GM19328 (cell line): ENCODE results near the gene SLC8A3.

Source experiments
- ATAC-seq: cut with Tn5 transposase; IDR thresholded peaks from one replicate; pipeline ENCODE4 v1.9.1; 2021; ENCODE audit warnings: mild to moderate bottlenecking, moderate library complexity; ENCODE audit not compliant: unreplicated experiment

SLC8A3 gene

DNA sequence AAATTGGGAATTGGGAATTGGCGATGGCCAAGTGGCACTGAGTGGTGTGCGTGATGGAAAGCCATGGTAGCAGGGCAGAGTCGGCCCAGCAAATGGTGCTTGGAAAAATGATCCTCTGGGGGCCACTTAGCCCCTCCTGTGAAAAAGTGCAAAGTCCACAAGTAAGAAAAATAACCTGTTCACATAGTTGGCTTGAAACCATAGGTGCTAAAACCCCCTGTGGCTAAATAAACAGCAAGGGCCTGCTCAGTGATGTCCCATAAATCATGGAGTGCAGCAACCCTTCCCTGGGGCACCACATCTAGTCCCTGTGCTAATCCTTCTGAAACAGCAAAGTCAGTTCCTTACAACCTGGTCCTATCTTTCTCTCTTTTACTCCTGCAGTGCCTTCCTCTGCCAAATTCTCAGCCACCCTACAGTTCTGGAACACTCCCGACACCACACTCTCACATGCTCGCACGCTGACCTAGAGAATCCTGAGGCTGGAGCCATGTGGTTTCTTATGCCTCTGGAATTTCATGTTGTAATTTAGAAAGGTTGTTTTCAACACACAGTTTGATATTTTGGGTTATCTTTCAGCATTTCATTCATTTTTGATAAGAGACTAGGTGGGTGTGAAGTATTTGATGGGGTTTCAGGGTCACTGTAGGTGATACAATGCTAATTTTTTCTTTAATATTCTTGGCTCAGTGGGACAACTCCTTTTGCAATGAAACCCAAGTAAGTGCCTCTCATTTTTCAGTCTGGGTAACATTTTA is 186.0 kb downstream of the SLC8A3 start:
- no peak for ATAC-seq

DNA sequence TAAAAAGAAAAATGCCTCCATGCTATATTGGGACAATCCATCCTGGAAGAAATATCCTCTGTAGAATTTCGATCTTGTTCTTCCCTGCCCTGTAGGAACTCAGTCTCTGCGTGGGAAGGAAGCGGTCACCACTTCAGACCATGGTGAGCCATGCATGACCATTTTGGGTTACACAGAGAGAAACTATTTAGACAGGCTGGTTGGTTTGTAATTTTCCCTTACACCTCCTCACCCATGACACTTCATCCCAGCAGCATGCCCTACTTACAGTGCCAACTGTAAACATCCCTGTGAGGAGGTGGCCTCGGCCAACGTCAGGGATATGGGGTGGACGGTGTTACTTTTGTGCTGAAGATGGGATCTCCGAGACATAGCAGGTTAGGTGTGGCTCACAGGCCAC is 188.2 kb downstream of the SLC8A3 start:
- no peak for ATAC-seq

DNA sequence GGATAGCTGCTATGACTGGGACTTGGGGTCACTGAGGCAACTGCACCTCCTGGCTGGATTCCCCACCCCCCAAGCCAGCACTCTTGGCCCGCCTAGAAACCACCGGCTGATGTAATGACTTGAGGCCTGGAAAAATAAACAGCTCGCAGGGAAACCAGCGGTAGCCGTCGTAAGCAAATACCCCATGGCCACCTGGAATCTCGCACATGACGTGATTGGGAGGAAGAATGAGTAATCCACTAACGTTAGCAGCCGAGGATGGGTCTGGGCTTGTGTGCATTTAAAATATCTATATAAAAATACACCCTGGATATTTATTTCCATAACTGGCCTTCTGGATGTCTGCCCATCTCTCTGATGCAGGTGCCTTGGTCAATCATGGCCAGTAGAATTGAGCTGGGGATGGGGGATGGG is 189.5 kb downstream of the SLC8A3 start:
- ATAC-seq = no peak

DNA sequence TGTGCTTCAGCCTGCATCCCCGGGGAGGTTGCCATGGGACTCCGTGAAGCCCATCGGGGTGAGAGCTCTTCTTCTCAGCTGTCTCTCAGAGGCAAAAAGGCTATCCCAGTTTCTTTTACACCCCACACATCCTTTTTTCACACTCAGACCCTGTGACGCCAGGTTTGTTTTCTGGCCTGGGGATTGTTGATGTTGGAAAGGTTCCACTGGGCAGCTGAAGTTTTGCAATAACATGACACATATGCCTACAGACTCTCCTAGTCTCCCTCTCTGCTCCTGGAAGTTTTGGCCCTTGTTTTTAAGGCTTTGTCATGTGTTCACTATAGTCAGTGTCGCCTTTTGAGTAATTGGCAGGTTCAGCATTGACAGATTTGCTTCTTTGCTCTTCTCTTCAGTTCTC is 190.9 kb downstream of the SLC8A3 start:
- no peak for ATAC-seq

DNA sequence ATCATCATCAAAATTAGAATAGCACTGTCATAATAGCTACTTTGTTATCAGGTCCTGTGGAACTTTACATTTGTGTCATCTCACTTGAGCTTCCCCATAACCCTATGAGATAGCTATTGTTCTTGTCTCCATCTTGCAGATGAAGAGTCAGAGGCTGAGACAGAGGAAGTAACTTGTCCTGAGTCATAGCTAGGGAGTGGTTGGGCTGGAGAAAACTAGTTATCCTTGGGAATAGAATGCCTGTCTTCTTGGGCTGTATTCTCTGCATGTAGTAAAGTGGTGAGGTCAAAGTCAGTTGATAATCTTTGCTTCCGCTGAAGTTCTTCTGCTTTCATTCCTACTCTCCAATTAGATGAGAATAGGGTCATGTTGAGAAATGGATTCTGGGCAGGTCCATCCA is 192.5 kb downstream of the SLC8A3 start:
- no peak for ATAC-seq
